K562 (cell line): ENCODE results near the gene CD84. TPM values are rescaled to one million over a fixed set of nuclear protein-coding genes. Genes with fewer than 3 reads are reported as not detected.
A peak's percentile ranks its signal among the peaks of the same experiment; 100 is the strongest.

Experiments
- ATF1 ChIP-seq, 2 experiments: fragments of 450-650 bp in 1 of 2; IDR thresholded peaks; 2 replicates each; pipeline ENCODE4 v1.6.1; 2016; ENCODE audit warnings: missing compliant biosample characterization in 1 of 2, missing genetic modification characterization in 1 of 2
- ATF7 ChIP-seq: fragments of 450-650 bp; IDR thresholded peaks from 2 replicates; pipeline ENCODE4 v1.7.1; 2014; ENCODE audit warnings: mild to moderate bottlenecking, moderate library complexity
- CBX2 ChIP-seq: fragments of 200-600 bp; sonication (generic); IDR thresholded peaks from one replicate; pipeline ENCODE4 v1.6.1; 2012; ENCODE audit warnings: mild to moderate bottlenecking, low read length, inconsistent platforms; ENCODE audit not compliant: insufficient read depth, poor library complexity, severe bottlenecking
- CSDE1 ChIP-seq, 2 experiments: fragments of 450-650 bp; IDR thresholded peaks; 2 replicates each; pipeline ENCODE4 v1.6.1; 2016; ENCODE audit warnings: mild to moderate bottlenecking in 1 of 2
- DACH1 ChIP-seq: fragments of 450-650 bp; IDR thresholded peaks from 2 replicates; pipeline ENCODE4 v1.6.1; 2018; ENCODE audit not compliant: partially characterized antibody
- ELF1 ChIP-seq: fragments of 200-800 bp; sonication (Bioruptor generic); IDR thresholded peaks from 2 replicates; pipeline ENCODE4 v1.6.1; 2016; ENCODE audit warnings: missing genetic modification characterization, missing compliant biosample characterization
- EP300 ChIP-seq: IDR thresholded peaks from 2 replicates; pipeline ENCODE4 v1.6.1; 2012; ENCODE audit warnings: low read length, improper control_type of control experiment
- FOXA3 ChIP-seq, 2 experiments: fragments of 450-650 bp in 1 of 2; sonication (generic) in 1 of 2; formaldehyde crosslinking; IDR thresholded peaks in 1 of 2; conservative IDR thresholded peaks in 1 of 2; 2 replicates each; pipeline versions ENCODE4 v1.4.0 to v1.8.0; 2020 to 2022; ENCODE audit warnings: mild to moderate bottlenecking in 2 of 2, missing genetic modification reagents in 1 of 2
- JUNB ChIP-seq: fragments of 450-650 bp; formaldehyde crosslinking; conservative IDR thresholded peaks from 2 replicates; pipeline ENCODE4 v1.4.0; 2020; ENCODE audit warnings: mild to moderate bottlenecking
- NCOA1 ChIP-seq: fragments of 450-650 bp; IDR thresholded peaks from 2 replicates; pipeline ENCODE4 v1.6.1; 2016; ENCODE audit warnings: low read depth
- NCOA2 ChIP-seq, 2 experiments: fragments of 450-650 bp; IDR thresholded peaks; 2 replicates each; pipeline ENCODE4 v1.6.1; 2018; ENCODE audit warnings: mild to moderate bottlenecking in 2 of 2, moderate library complexity in 1 of 2; ENCODE audit not compliant: partially characterized antibody in 2 of 2
- PHF20 ChIP-seq: fragments of 450-650 bp; IDR thresholded peaks from 2 replicates; pipeline ENCODE4 v1.6.1; 2018; ENCODE audit not compliant: partially characterized antibody
- RBM25 ChIP-seq: fragments of 200-400 bp; formaldehyde crosslinking; IDR thresholded peaks from 2 replicates; pipeline ENCODE4 v1.6.1; 2018; ENCODE audit warnings: low read length, low read depth, moderate library complexity; ENCODE audit not compliant: severe bottlenecking
- SMAD4 ChIP-seq: fragments of 250-450 bp; sonication (Bioruptor Pico); conservative IDR thresholded peaks from 2 replicates; pipeline ENCODE4 v1.8.0; 2021; ENCODE audit warnings: inconsistent platforms, mild to moderate bottlenecking, moderate library complexity
- SMARCB1 ChIP-seq: IDR thresholded peaks from 2 replicates; pipeline ENCODE4 v1.6.1; 2011; ENCODE audit warnings: improper control_type of control experiment, low read depth; ENCODE audit not compliant: insufficient read length
- SREBF2 ChIP-seq: sonication (generic); formaldehyde crosslinking; IDR thresholded peaks from 2 replicates; pipeline ENCODE4 v1.4.0; 2020; ENCODE audit warnings: mild to moderate bottlenecking, missing genetic modification reagents
- WHSC1 ChIP-seq: IDR thresholded peaks from one replicate; pipeline ENCODE4 v1.6.1; 2012; ENCODE audit warnings: low read length, control low read depth, inconsistent platforms
- ZC3H8 ChIP-seq: fragments of 450-650 bp; IDR thresholded peaks from 2 replicates; pipeline ENCODE4 v1.6.1; 2017
- ZKSCAN3 ChIP-seq: fragments of 250-450 bp; sonication (Bioruptor Pico); IDR thresholded peaks from 2 replicates; pipeline ENCODE4 v1.4.0; 2020
- ZNF253 ChIP-seq: fragments of 250-450 bp; sonication (Bioruptor Pico); conservative IDR thresholded peaks from 2 replicates; pipeline ENCODE4 v1.6.1; 2021; ENCODE audit warnings: mild to moderate bottlenecking
- ZNF263 ChIP-seq: sonication (generic); formaldehyde crosslinking; IDR thresholded peaks from 2 replicates; pipeline ENCODE4 v1.8.0; 2022; ENCODE audit warnings: mild to moderate bottlenecking, missing genetic modification reagents, borderline replicate concordance
- ZNF586 ChIP-seq: fragments of 450-650 bp; formaldehyde crosslinking; conservative IDR thresholded peaks from 2 replicates; pipeline ENCODE4 v1.4.0; 2020; ENCODE audit warnings: mild to moderate bottlenecking, moderate library complexity
- ZNF589 ChIP-seq: fragments of 200-800 bp; sonication (Bioruptor generic); IDR thresholded peaks from 2 replicates; pipeline ENCODE4 v1.6.1; 2016; ENCODE audit warnings: low read depth, missing genetic modification characterization, missing compliant biosample characterization
- ZNF644 ChIP-seq: fragments of 200-800 bp; sonication (Bioruptor generic); IDR thresholded peaks from 2 replicates; pipeline ENCODE4 v1.6.1; 2016; ENCODE audit warnings: low read depth, missing genetic modification characterization, missing compliant biosample characterization
- ZNF707 ChIP-seq: fragments of 250-450 bp; sonication (Bioruptor Pico); conservative IDR thresholded peaks from 2 replicates; pipeline ENCODE4 v1.8.0; 2022; ENCODE audit warnings: inconsistent platforms, mild to moderate bottlenecking, moderate library complexity
- polyA plus RNA-seq, 8 experiments: library from polyadenylated mRNA; depleted of rRNA in 4 of 8; stranded (reverse) in 5 of 8; unstranded in 3 of 8; fragments of >200 nt; fragmentation: Nextera tagmentation in 2 of 8; fragmentation: Illumina TruSeq in 1 of 8; extraction: Ambion mirVana in 2 of 8; extraction: Trizol in 1 of 8; gene quantifications; 2 replicates each; pipeline versions ENCODE4 v1.2.1 to v1.2.3, GENCODE V29; 2011 to 2014; ENCODE audit warnings: inconsistent platforms in 1 of 8, missing spikeins in 1 of 8
- total RNA-seq, 7 experiments: library from RNA; depleted of rRNA in 6 of 7; stranded (reverse); fragments of >200 nt in 6 of 7; fragmentation: Illumina TruSeq in 2 of 7; extraction: Trizol in 2 of 7; gene quantifications; 2 replicates each; pipeline versions ENCODE4 v1.2.1 to v1.2.3, GENCODE V29; 2011 to 2021; ENCODE audit warnings: low replicate concordance in 1 of 7
- TF ChIP-seq, protein P1 (sequence below): fragments of 250-450 bp; sonication (Bioruptor Pico); IDR thresholded peaks from 2 replicates; pipeline ENCODE4 v1.6.1; 2021; ENCODE audit warnings: mild to moderate bottlenecking
- TF ChIP-seq, protein P2 (sequence below): fragments of 450-650 bp; IDR thresholded peaks from 2 replicates; pipeline ENCODE4 v1.6.1; 2014; ENCODE audit warnings: low read depth, mild to moderate bottlenecking, moderate library complexity, borderline replicate concordance
- TF ChIP-seq, protein P3 (sequence below): fragments of 450-650 bp; IDR thresholded peaks from 2 replicates; pipeline ENCODE4 v1.6.1; 2016; ENCODE audit warnings: mild to moderate bottlenecking

CD84 gene
- total and polyA plus RNA-seq, 9 of the 15 experiments (the other 6 are each of a cell fraction or from before 2014, with no cell fraction given), result 0.82 to 6.8 (median 2.0) TPM

DNA sequence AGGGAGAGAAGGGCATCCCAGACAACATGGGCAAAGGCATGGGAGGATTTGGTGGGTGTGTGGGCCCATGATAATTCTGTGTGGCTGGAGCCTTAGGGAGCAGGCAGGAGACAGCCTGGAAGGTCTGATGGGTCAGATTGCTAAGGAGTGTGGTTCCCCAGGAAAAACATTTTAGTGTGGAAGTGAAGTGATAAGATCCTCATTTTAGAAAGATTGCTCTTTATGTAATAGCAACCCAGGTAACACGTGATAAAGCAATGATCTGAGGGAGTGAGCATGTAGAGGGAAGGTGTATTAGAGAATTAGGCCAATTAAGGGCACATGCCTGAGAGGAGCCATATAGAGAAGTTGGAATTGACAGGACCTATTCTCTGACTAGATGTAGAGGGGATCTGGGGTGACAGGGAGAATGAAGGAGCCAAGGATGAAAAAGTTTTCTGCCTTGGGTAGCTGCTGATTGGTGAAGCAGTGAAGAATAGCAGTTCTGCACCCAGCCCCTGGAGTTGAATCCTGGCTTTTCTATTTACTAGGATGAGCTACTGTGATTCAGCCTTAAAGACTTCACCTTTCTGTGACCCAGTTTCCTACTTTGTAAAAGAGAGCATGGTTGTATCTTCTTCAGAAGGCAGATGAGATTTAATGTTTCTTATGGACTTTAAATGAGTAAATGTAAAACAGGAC is 37.5 kb downstream of the CD84 start (continued):
- TF ChIP-seq PHF20 (no peak), ZC3H8 (no peak), ZNF707 (no peak), ATF7 (no peak), ZNF263 (CRISPR knock-in tag) (no peak), ATF1 (CRISPR knock-in tag; IDR thresholded peaks at IDR 0.05) (no peak), ATF1 (tag; IDR thresholded peaks at IDR 0.05) (no peak), RBM25 (no peak), WHSC1 (no peak), CSDE1 (IDR thresholded peaks at IDR 0.05) (no peak), NCOA2 (IDR thresholded peaks at IDR 0.05; ENCODE audit: partially characterized antibody in 2 of 2) (no peak), SMAD4 (peak; percentile 71), ELF1 (no peak), DACH1 (no peak), ZKSCAN3 (CRISPR knock-in tag) (no peak), ZNF589 (CRISPR knock-in tag) (no peak), NCOA1 (no peak), ZNF586 (CRISPR knock-in tag) (no peak), EP300 (no peak), JUNB (CRISPR knock-in tag) (no peak), SREBF2 (CRISPR knock-in tag) (no peak), ZNF644 (no peak), ZNF253 (CRISPR knock-in tag) (no peak), FOXA3 (CRISPR knock-in tag; conservative IDR thresholded peaks at IDR 0.05 in 1 of 2, IDR thresholded peaks at IDR 0.05 in 1 of 2) (no peak), SMARCB1 (no peak), CBX2 (no peak)
- TF ChIP-seq, protein P1, sequence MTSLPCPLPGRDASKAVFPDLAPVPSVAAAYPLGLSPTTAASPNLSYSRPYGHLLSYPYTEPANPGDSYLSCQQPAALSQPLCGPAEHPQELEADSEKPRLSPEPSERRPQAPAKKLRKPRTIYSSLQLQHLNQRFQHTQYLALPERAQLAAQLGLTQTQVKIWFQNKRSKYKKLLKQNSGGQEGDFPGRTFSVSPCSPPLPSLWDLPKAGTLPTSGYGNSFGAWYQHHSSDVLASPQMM (CRISPR knock-in tag), result no peak
- TF ChIP-seq, protein P2, sequence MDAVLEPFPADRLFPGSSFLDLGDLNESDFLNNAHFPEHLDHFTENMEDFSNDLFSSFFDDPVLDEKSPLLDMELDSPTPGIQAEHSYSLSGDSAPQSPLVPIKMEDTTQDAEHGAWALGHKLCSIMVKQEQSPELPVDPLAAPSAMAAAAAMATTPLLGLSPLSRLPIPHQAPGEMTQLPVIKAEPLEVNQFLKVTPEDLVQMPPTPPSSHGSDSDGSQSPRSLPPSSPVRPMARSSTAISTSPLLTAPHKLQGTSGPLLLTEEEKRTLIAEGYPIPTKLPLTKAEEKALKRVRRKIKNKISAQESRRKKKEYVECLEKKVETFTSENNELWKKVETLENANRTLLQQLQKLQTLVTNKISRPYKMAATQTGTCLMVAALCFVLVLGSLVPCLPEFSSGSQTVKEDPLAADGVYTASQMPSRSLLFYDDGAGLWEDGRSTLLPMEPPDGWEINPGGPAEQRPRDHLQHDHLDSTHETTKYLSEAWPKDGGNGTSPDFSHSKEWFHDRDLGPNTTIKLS, result no peak
- TF ChIP-seq, protein P3, sequence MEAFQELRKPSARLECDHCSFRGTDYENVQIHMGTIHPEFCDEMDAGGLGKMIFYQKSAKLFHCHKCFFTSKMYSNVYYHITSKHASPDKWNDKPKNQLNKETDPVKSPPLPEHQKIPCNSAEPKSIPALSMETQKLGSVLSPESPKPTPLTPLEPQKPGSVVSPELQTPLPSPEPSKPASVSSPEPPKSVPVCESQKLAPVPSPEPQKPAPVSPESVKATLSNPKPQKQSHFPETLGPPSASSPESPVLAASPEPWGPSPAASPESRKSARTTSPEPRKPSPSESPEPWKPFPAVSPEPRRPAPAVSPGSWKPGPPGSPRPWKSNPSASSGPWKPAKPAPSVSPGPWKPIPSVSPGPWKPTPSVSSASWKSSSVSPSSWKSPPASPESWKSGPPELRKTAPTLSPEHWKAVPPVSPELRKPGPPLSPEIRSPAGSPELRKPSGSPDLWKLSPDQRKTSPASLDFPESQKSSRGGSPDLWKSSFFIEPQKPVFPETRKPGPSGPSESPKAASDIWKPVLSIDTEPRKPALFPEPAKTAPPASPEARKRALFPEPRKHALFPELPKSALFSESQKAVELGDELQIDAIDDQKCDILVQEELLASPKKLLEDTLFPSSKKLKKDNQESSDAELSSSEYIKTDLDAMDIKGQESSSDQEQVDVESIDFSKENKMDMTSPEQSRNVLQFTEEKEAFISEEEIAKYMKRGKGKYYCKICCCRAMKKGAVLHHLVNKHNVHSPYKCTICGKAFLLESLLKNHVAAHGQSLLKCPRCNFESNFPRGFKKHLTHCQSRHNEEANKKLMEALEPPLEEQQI, result no peak
